GM21447 (cell line): ENCODE results near the gene TNFSF8.

Experiments
- ATAC-seq: cut with Tn5 transposase; IDR thresholded peaks from one replicate; pipeline ENCODE4 v1.9.1; 2021; ENCODE audit not compliant: unreplicated experiment

The TNFSF8 gene

DNA sequence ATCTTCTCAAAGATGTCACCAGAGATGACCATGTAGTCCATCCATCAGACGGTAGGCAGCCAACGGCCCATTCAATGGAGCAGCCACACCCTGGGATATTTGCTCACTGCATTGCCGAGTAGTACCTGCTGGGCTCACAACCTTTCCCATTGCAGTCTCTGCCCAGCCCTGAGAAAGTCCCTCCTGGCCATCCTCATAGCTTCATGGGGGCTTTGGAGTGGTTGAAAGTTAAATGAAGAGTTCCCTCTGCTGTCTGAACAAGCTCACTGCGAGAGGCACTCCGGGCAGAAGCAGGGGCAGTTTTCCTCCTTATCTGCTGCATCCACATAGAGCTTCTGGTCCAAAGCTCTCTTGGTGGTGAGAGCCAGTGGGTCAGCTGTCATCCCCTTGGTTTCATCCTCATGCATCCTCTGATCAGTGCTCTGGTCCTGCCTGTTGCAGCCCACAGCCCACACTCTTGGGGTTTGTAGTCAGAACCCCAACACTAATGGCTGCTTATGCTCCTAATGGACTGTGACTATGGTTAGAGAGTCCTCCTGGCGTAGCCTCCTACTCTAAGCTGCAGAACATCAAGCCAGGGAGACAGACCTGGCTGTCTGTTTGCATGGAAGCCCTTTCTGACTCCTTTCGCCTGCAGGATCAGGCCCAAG lies 23.3 kb downstream of the TNFSF8 start:
- ATAC-seq: no peak

- ATAC-seq: no peak
These were observed 25.0 kb downstream of the TNFSF8 start for GRCh38 chr9:114905170-114905940.

- no peak for ATAC-seq
These were observed 27.4 kb downstream of the TNFSF8 start for GRCh38 chr9:114902786-114903524.

DNA sequence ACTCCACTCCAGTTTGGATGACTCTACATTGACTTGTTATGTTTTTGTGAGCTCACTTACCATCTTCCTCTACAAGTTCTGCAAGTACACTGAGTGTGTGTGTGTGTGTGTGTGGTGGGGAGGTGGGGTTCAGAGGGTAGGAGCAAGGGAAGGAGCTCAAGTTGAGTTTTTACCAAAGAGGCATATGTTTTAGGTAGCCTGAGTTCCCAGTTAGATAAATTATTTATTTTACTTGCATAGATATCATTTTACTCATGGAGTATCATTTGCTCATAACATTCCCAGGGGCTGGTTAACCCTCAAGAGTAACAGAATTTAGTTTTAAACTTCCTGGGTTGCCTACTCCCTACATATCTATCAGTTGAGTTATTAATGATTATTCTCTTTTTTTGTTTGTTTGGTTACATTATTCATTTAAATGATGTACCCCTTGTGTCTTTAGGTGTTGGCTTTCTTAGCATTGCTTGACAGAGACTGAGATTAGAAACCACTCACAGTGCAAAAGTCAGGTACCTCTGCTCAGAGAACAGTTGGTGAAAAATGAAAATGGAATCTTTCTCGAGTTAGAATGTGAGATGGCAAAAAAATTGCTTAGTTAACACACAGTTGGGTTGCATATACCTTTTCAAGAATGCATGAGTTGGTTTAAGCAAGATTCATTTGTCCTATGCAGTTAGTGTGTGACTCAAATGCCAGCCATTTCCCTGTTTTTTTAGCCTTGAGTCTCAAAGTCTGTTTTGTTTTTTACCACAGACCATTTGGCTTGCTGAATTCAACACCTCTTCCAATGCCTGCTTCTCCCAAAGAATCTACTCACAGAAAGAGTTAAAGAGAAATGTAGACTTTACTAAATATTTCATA lies 29.2 kb downstream of the TNFSF8 start:
- no peak for ATAC-seq

DNA sequence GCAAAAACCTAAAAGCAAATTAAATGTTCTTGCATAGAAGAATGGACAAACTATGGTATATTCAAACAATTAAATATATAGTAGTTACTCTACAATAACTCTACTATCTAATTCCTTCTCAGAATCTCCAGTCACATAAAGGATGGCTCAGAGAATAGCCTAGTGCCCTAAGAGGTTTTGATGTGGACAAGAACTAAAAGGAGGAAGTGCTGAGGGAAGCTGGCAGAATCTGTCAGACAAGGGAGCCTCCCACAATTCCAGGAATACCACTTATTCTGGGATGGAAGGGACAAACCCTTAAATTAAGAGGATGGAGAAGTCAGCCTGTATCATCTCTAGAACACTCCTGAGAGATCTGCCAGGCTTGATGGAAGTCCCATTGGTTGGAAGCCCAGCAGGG lies 30.4 kb downstream of the TNFSF8 start:
- ATAC-seq: no peak

GRCh38 chr9:114899461-114899860 lies 30.9 kb downstream of the TNFSF8 start:
- no peak for ATAC-seq

DNA sequence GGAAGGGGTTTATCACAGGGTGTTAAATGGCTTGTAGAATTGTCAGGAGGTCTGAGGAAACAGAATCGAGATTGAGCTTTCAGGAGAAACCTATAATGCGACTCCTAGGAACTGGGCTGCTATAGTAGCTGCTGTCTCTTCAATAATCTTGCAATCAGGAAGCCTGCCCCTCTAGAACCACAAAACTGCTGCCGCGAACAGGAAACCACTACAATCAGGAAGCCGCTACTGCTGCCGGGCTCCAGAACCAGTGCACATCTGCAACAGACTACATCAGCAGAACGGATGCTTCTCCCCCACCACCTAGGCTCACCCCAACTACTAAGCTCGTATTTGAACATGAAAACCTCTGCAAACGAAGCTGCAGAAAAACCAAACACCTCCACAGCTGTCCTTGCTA lies 31.6 kb downstream of the TNFSF8 start:
- ATAC-seq: no peak

- ATAC-seq: no peak
These were observed 33.2 kb downstream of the TNFSF8 start for GRCh38 chr9:114897196-114897595.

DNA sequence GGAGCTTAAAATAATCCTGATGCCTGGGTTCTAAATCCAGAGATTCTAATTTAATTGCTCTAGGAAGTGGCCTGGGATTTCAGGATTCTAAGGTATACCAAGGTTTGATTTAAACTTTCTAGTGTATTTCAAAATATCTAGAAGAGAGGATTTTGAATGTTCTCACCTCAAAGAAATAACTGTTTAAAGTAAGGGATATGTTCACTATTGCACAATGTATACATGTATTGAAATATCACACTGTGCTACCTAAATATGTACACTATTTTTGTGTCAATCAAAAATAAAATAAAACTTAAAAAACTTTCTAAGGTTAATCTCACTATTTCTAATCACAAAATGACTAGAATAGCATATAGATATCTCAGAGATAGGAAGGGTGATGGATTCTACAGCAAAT lies 34.0 kb downstream of the TNFSF8 start:
- ATAC-seq: no peak

GRCh38 chr9:114895521-114895991 lies 34.8 kb downstream of the TNFSF8 start:
- no peak for ATAC-seq

GRCh38 chr9:114894609-114895433 lies 35.6 kb downstream of the TNFSF8 start:
- ATAC-seq: no peak

- ATAC-seq: no peak
These were observed 36.2 kb downstream of the TNFSF8 start for GRCh38 chr9:114894206-114894605.

DNA sequence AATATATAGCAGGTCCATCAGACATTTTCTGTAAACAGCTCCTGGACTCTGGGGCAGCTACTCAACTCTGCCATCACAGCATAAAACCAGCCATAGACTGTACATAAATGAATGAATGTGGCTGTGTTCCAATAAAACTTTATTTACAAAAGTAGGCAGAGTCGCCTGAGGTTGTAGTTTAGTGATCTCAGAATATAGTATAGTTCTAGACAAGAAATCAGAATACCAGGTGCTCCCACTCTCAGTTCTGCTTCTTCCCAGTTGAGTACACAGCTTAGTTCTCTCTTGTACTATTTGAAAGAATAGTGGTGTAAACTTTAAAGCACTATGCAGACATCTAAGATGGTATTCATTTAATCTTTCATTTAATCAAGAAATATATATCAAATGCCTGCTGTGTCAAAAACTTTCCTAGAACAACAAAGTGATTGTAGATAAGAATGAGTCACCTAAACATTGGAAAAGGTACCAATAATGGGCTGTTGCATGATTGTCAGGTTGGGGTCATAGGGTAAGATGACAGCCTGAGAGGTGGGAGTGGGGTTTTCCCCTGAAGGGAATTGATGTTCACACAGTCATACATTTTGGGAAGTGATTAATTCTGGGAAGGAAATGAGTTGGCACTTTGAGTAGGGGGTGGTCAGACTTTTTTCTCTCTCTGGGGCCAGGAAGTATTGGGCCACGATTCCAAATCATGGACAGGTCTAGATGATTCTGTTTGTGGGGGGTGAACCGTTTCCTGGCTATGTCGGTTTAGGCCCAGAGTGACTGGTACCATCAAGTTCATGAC lies 37.0 kb downstream of the TNFSF8 start:
- no peak for ATAC-seq

- ATAC-seq: no peak
These were observed 40.6 kb downstream of the TNFSF8 start for GRCh38 chr9:114889802-114890224.

DNA sequence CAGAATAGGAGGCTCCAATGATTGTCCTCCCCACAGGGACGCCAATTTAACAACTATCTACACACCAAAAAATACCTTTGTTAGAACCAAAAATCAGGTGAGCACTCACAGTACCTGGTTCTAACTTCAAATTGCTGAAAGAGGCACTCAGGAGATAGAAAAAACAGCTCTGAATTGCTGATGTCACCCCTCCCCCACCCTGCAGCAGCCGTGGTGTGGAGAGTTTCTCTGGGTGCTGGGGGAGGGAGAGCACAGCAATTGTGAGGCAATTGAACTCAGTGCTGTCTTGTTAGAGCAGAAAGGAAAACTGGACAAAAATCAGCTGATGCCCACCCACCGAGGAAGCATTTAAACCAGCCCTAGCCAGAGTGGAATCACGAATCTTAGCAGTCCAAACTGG lies 41.8 kb downstream of the TNFSF8 start:
- no peak for ATAC-seq

GRCh38 chr9:114887963-114888362 lies 42.4 kb downstream of the TNFSF8 start:
- ATAC-seq: no peak

DNA sequence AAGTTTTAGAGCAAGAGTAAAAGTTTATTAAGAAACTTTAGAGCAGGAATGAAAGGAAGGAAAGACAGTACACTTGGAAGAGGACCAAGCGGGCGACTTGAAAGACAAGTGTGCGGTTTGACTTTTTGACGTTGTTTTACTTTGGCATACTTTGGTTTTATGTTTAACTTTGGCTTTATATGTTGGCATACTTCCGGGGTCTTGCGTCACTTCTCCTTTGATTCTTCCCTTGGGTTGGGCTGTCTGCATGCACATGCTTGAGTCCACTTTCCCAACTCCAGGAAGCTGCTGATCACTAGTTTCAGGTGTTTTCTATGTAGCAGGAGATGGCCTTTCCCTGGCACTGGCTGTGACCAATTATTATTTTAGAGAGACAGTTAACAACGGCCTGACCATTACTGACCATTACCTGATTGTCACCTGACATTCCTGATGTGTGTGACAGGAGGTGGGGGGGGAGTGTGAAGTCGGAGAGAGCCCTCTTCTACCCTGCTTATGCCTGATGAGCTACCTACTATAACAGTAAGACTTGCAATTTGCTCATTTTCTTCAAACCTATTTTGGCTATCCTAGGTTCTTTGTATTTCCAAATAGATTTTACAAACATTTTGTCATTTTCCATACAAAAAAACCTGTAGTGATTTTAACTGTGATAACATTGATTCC lies 45.5 kb downstream of the TNFSF8 start:
- ATAC-seq: no peak

GRCh38 chr9:114883709-114884108 lies 46.7 kb downstream of the TNFSF8 start:
- no peak for ATAC-seq

- ATAC-seq: no peak
These were observed 50.1 kb downstream of the TNFSF8 start for GRCh38 chr9:114880291-114880745.
